ENCODE measurements around the gene ANK3.
"Not testable (repeated sequence)": the region's sequence is repeated elsewhere in the genome, so short reads cannot be mapped to it uniquely, and the experiment has no call there.

ANK3 gene

DNA sequence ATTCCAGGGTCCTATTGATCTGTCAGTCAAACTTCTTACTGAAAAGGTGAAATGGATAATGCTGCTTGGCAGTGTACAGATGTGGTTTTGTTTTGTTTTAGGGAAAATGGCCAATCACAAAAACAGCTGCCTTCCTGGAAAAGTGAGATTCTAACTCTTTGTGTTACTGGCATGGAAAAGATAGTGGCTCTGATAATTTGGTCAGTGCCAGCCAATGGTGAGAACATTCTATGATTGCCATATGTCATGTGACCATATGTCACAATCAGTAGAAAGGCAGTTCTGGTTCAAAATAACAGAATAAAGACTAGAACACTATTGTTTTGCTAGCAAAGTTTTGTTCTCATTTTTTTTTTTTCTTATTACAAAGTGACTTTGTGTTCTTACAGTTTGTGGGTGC is 344.1 kb downstream of the ANK3 start:
- Mint-ChIP-seq H3K27me3 (no peaks in the 10 kb centered on the region), H3K4me3 (no peak overlapping the region), H3K27ac (ENCODE audit: low read depth) (no peak overlapping the region), H3K4me1 (no peaks in the 10 kb centered on the region), H3K36me3 (ENCODE audit: insufficient read depth) (peaks cover 17% of the 10 kb centered on the region), H3K9me3 (no peaks in the 10 kb centered on the region)
- DNase-seq (ENCODE audit: low spot score in 2 of 2) = no peak
- no peak for ATAC-seq (replicated peaks; ENCODE audit: extremely low read depth, poor library complexity, severe bottlenecking)

DNA sequence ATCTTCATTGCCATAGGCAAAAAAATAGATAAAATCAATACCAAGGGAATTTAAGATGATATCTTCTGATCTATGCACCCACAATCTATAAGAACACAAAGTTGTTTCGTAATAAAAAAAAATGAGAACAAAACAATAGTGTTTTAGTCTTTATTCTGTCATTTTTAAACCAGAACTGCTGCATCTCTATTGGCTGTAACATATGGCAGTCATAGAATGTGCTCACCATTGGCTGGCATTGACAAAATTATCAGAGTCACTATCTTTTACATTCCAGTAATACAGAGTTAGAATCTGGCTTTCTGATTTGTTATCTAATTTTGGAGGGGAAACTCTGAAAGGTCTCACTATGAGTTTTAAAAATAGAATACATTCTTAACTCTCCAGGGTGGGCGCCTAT is 344.7 kb downstream of the ANK3 start:
- Mint-ChIP-seq H3K4me1 (no peaks in the 10 kb centered on the region), H3K4me3 (no peak overlapping the region), H3K36me3 (ENCODE audit: insufficient read depth) (peaks cover 17% of the 10 kb centered on the region), H3K27me3 (no peaks in the 10 kb centered on the region), H3K27ac (ENCODE audit: low read depth) (no peak overlapping the region), H3K9me3 (no peaks in the 10 kb centered on the region)
- DNase-seq (ENCODE audit: low spot score in 2 of 2) = no peak
- no peak for ATAC-seq (replicated peaks; ENCODE audit: extremely low read depth, poor library complexity, severe bottlenecking)

DNA sequence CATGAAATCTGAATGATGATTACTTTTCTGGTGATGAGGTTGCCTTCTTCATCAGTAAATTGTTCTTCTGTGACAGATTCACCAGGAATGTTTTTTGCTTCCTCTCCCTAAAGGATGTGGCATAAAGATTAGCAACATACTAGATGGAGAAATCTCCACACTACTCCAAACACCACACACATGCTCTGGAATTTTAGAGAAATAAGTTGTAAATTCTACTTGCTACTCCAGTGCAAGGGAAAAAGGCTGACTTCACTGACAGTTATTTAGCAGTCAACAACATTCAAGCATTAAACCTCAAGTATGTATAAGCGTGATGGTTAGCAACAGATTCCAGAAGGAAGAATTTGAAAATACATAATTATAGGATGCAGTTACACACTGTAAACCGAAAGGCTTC is 345.4 kb downstream of the ANK3 start:
- Mint-ChIP-seq H3K4me1 (no peaks in the 10 kb centered on the region), H3K4me3 (no peak overlapping the region), H3K27ac (ENCODE audit: low read depth) (no peak overlapping the region), H3K27me3 (no peaks in the 10 kb centered on the region), H3K9me3 (no peaks in the 10 kb centered on the region), H3K36me3 (ENCODE audit: insufficient read depth) (peaks cover 17% of the 10 kb centered on the region)
- DNase-seq (ENCODE audit: low spot score in 2 of 2) (no peak), ATAC-seq (replicated peaks; ENCODE audit: extremely low read depth, poor library complexity, severe bottlenecking) (no peak)

DNA sequence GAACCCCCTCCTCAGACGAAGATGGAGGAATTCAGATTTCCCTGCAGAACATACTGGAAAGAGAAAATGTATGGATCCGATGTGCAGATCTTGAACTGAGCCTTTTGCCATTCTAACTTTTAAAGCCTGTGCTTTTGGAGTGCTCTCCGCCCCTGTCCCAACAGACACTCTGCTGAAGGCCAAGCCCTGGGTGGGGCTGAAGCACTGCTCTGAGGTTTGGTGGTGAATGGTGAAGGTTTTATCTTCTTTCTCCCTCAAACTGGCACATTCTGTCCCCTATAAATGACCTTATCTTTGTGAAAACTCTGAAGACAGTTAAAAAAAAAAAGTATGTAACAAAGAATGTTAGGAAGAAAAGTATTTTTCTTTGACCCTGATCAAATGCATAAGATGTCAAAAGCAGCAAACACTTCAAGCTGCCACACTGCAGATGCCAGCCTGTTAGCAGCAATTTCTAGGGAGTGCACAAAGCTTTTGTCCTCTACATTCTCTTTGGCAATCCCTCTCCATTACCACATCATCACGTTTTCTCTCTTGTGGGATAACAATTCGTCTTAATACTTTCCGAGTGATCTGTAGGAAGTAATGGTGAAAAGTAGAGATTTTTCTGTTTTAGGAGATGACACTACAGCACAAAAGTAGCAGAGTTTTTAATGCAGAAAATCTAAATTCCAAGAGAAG is 346.0 kb downstream of the ANK3 start:
- ATAC-seq (replicated peaks; ENCODE audit: extremely low read depth, poor library complexity, severe bottlenecking) (no peak), DNase-seq (ENCODE audit: low spot score in 2 of 2) (no peak)
- Mint-ChIP-seq H3K9me3 (no peaks in the 10 kb centered on the region), H3K27ac (ENCODE audit: low read depth) (no peak overlapping the region), H3K4me1 (no peaks in the 10 kb centered on the region), H3K36me3 (ENCODE audit: insufficient read depth) (peaks cover 17% of the 10 kb centered on the region), H3K27me3 (no peaks in the 10 kb centered on the region), H3K4me3 (no peak overlapping the region)

DNA sequence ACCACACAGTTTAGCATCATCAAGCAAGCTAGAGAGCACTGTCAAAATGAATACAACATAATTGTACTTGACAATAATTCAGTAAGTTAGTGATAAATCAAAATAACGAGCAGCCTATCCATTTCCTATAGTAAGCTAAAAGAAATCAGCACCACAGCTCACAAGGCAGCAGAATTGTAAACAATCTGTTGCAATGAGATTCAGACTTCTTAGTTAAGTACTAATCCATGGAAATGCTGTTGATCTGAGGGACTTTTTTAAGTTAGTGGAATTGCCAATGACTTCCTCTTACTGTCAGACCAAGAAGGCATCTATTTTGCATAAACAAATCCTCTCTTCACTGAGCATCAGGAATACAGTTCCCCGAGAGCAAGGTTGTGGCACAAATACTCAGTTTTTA is 346.8 kb downstream of the ANK3 start:
- no peak for ATAC-seq (replicated peaks; ENCODE audit: extremely low read depth, poor library complexity, severe bottlenecking)
- H3K36me3 Mint-ChIP-seq (ENCODE audit: insufficient read depth) = peaks cover 17% of the 10 kb centered on the region
- no peaks in the 10 kb centered on the region for H3K4me1 Mint-ChIP-seq
- H3K27me3 Mint-ChIP-seq = no peaks in the 10 kb centered on the region
- no peak for DNase-seq (ENCODE audit: low spot score in 2 of 2)
- no peak overlapping the region for H3K27ac Mint-ChIP-seq (ENCODE audit: low read depth)
- H3K4me3 Mint-ChIP-seq = no peak overlapping the region
- no peaks in the 10 kb centered on the region for H3K9me3 Mint-ChIP-seq

DNA sequence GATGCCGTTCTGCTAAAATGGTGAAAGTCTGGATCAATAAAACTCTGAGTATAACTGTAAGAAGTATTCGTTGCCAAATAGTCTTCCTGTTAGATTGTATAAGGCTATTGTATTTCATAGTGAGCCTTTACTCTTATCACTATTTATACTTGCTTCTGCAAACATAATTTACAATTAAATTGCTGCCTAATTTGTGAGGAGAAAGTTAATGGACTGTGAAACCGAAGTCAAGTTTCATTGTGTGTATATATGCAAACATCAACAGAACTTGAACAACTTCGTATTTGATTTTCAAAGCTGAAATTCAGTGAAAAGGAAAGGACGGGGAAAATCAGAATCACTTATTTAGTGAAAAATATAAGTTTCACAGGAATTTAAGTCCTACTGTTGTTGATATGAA is 347.4 kb downstream of the ANK3 start:
- Mint-ChIP-seq H3K36me3 (ENCODE audit: insufficient read depth) (peaks cover 18% of the 10 kb centered on the region), H3K4me1 (no peaks in the 10 kb centered on the region), H3K9me3 (no peaks in the 10 kb centered on the region), H3K27ac (ENCODE audit: low read depth) (no peak overlapping the region), H3K27me3 (no peaks in the 10 kb centered on the region), H3K4me3 (no peak overlapping the region)
- ATAC-seq (replicated peaks; ENCODE audit: extremely low read depth, poor library complexity, severe bottlenecking) (no peak), DNase-seq (ENCODE audit: low spot score in 2 of 2) (no peak)

DNA sequence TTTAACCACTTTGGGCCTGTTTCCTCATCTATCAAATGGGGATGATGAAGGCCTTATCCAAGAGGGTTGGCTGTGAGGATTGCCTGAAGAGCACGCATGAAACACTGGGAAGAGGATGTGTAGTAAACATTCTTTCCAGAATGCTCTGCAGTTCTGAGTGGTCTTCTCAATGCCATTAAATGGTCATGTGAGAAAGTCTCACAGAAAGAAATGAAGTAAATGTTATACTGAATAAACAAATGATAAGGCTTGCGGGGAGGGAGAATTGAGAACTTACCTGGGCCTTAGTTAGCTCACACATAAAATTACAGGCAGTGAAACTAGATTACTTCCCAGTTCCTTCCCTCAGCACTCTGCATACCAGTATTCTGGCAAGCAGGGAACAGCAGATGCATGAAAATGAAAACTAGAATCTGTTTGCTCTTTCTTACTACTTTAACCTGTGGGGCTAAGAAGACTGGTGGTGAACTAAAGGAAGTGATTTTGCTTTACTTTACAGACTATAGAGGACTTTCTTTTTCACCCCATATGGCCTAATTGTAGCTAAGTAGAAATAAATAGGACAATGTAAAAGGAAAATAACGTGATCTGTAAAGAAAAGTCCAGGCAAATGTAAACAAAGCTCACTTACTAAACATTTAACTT is 348.1 kb downstream of the ANK3 start:
- no peak overlapping the region for H3K27ac Mint-ChIP-seq (ENCODE audit: low read depth)
- no peak overlapping the region for H3K4me3 Mint-ChIP-seq
- ATAC-seq (replicated peaks; ENCODE audit: extremely low read depth, poor library complexity, severe bottlenecking) (no peak), DNase-seq (ENCODE audit: low spot score in 2 of 2) (no peak)
- no peaks in the 10 kb centered on the region for H3K9me3 Mint-ChIP-seq
- H3K4me1 Mint-ChIP-seq = no peaks in the 10 kb centered on the region
- H3K36me3 Mint-ChIP-seq (ENCODE audit: insufficient read depth) = peaks cover 18% of the 10 kb centered on the region
- H3K27me3 Mint-ChIP-seq = no peaks in the 10 kb centered on the region

DNA sequence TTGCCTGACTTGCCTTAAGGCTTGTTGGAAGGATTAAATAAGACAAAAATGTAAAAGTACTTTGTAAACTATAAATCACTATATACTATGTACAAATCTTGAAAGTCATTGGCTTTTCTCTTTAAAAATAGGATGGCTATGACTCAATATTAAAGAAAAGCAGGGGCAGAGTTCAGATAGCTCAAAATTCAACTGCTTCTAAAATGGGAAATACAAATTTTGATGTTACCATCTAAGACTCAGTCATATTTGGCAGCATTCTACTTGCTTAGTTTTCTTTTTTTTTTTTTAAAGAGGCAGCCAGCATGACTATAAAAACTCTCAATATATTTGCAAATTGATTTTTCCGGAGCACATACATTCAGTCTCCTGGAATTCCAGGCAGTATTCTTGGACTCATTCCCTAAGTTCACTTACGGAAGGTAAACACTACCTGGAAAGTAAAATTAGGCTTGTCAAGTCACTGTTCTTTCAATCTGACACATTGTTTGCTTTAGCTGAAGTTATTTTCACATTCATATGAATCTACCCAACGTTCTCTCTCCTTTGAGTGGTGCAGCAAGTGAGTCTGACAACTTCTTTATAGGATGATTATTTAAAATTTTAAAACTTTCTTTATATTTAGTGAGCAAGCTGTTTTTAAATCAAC is 349.5 kb downstream of the ANK3 start:
- Mint-ChIP-seq H3K27me3 (no peaks in the 10 kb centered on the region), H3K9me3 (no peaks in the 10 kb centered on the region), H3K27ac (ENCODE audit: low read depth) (no peak overlapping the region), H3K4me1 (no peaks in the 10 kb centered on the region), H3K36me3 (ENCODE audit: insufficient read depth) (peaks cover 16% of the 10 kb centered on the region), H3K4me3 (no peak overlapping the region)
- DNase-seq (ENCODE audit: low spot score in 2 of 2) = no peak
- no peak for ATAC-seq (replicated peaks; ENCODE audit: extremely low read depth, poor library complexity, severe bottlenecking)

DNA sequence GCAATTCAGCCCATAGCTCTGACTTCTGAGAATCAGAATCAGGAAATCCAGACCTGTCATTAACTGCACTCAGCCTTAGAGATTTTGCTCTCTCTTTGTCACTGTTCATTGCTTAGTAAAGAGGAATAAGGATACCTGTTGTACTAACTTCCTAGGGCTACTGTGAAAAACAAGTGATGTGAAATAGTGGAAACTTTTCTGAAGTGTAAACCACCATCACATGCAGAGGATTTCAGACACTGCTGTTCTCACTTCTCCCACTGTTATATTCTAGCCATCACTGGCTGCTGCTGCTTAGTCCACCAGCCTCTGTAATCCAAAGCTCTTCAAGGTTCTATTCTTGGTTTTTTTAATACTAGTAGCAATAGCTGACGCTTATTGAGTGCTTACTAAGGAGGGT is 353.7 kb downstream of the ANK3 start:
- H3K27me3 Mint-ChIP-seq = no peaks in the 10 kb centered on the region
- H3K27ac Mint-ChIP-seq (ENCODE audit: low read depth) = no peak overlapping the region
- H3K4me1 Mint-ChIP-seq = no peaks in the 10 kb centered on the region
- no peaks in the 10 kb centered on the region for H3K9me3 Mint-ChIP-seq
- no peak overlapping the region for H3K4me3 Mint-ChIP-seq
- ATAC-seq (replicated peaks; ENCODE audit: extremely low read depth, poor library complexity, severe bottlenecking) (no peak), DNase-seq (ENCODE audit: low spot score in 2 of 2) (no peak)
- H3K36me3 Mint-ChIP-seq (ENCODE audit: insufficient read depth) = peaks cover 12% of the 10 kb centered on the region

DNA sequence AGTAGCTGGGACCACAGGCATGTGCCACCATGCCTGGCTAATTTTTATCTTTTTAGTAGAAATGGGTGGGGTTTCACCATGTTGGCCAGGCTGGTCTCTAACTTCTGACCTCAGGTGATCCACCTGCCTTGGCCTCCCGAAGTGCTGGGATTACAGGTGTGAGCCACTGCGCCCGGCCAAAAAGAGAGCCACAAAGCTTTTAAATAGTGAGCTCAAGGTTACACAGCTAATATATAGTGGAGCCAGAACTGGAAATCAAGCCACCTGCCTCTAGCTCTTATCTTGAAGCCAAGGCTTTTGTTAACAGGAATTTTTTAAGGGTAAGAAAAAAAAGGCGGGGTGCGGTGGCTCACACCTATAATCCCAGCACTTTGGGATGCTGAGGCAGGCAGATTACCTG is 354.3 kb downstream of the ANK3 start:
- H3K4me1 Mint-ChIP-seq; H3K27me3 Mint-ChIP-seq; H3K4me3 Mint-ChIP-seq; ATAC-seq (replicated peaks; ENCODE audit: extremely low read depth, poor library complexity, severe bottlenecking); DNase-seq (ENCODE audit: low spot score in 2 of 2); H3K36me3 Mint-ChIP-seq (ENCODE audit: insufficient read depth); H3K27ac Mint-ChIP-seq (ENCODE audit: low read depth); H3K9me3 Mint-ChIP-seq: not testable (repeated sequence)

DNA sequence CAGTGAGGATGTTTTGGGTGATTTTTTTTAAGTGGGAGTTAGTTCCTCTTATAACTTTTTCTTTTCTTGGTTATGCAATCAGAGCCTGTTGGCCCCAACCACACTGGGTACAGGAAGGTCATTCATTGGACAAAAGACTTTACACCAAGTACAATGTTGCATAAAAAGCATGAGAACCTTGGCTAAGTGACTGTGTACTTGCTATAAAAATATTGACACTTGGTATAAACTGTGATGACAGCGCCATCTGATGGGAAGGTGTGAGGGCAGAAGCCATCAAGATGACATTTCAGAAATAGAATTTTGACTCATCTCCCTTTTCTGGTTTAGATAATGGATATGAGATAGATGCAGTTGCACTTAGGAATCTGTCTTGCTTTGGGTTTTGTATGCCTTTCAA is 357.0 kb downstream of the ANK3 start:
- Mint-ChIP-seq H3K9me3 (no peaks in the 10 kb centered on the region), H3K27me3 (no peaks in the 10 kb centered on the region), H3K36me3 (ENCODE audit: insufficient read depth) (peaks cover 9% of the 10 kb centered on the region), H3K4me1 (no peaks in the 10 kb centered on the region), H3K4me3 (no peak overlapping the region), H3K27ac (ENCODE audit: low read depth) (no peak overlapping the region)
- DNase-seq (ENCODE audit: low spot score in 2 of 2) (no peak), ATAC-seq (replicated peaks; ENCODE audit: extremely low read depth, poor library complexity, severe bottlenecking) (no peak)

DNA sequence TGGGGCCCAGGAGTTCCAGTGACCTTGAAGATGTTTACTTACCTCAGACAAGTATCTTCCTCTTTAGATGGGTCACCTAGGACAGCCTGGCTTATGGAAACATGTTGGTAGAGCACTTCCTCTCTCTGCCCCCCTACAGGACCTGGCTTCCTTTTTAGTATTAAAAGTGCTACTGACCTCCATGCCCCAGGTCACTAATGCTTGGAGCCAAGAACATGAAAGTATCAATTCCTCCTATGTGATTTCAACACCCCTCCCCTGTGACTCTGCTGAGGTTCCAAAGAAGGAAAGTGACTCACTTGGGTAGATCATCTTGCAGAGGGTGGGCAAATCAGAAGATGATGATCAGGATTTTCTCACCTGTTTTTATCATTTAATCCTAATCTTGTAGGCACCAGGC is 358.0 kb downstream of the ANK3 start:
- ATAC-seq (replicated peaks; ENCODE audit: extremely low read depth, poor library complexity, severe bottlenecking) = no peak

DNA sequence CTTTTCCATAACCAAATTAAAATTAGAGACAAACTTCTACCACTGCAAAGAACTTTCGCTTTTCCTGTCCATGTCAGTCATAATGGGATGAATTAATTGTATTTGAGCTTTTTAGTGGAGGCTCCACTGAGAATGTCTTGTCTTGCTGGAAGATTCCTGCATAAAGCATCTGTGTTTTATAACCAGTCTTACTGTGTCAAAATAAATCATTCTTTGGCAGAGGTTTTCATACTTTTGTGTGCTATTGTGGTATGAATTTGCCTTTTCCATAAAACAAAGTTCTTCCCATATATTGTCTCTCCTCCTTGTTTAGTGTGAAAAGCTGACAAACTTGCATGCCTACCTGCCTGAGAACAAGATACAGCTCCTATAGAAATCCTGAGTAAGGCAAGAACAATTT is 358.5 kb downstream of the ANK3 start:
- no peak for DNase-seq (ENCODE audit: low spot score in 2 of 2)
- Mint-ChIP-seq H3K36me3 (ENCODE audit: insufficient read depth) (peaks cover 7% of the 10 kb centered on the region), H3K27me3 (no peaks in the 10 kb centered on the region), H3K9me3 (no peaks in the 10 kb centered on the region), H3K4me3 (no peak overlapping the region), H3K27ac (ENCODE audit: low read depth) (peak overlapping the region; percentile 20), H3K4me1 (no peaks in the 10 kb centered on the region)
- no peak for ATAC-seq (replicated peaks; ENCODE audit: extremely low read depth, poor library complexity, severe bottlenecking)

More for the DNA sequence above, 358.0 kb downstream of the ANK3 start:
- DNase-seq (ENCODE audit: low spot score in 2 of 2) = no peak
- Mint-ChIP-seq H3K36me3 (ENCODE audit: insufficient read depth) (peaks cover 8% of the 10 kb centered on the region), H3K4me3 (no peak overlapping the region), H3K27me3 (no peaks in the 10 kb centered on the region), H3K4me1 (no peaks in the 10 kb centered on the region), H3K27ac (ENCODE audit: low read depth) (peak overlapping the region; percentile 20), H3K9me3 (no peaks in the 10 kb centered on the region)

All from central memory CD8-positive, alpha-beta T cell (primary cell).